NCI-H446 treated with DMSO at 0.1 percent for 48 hours (cell line): ENCODE measurements around the gene SRMS.
A peak's percentile ranks its signal among the peaks of the same experiment; 100 is the strongest.

Source experiments
- DNase-seq: peaks from one replicate; lab custom pipeline; 2025; lab: John Stamatoyannopoulos, UW

SRMS gene

DNA sequence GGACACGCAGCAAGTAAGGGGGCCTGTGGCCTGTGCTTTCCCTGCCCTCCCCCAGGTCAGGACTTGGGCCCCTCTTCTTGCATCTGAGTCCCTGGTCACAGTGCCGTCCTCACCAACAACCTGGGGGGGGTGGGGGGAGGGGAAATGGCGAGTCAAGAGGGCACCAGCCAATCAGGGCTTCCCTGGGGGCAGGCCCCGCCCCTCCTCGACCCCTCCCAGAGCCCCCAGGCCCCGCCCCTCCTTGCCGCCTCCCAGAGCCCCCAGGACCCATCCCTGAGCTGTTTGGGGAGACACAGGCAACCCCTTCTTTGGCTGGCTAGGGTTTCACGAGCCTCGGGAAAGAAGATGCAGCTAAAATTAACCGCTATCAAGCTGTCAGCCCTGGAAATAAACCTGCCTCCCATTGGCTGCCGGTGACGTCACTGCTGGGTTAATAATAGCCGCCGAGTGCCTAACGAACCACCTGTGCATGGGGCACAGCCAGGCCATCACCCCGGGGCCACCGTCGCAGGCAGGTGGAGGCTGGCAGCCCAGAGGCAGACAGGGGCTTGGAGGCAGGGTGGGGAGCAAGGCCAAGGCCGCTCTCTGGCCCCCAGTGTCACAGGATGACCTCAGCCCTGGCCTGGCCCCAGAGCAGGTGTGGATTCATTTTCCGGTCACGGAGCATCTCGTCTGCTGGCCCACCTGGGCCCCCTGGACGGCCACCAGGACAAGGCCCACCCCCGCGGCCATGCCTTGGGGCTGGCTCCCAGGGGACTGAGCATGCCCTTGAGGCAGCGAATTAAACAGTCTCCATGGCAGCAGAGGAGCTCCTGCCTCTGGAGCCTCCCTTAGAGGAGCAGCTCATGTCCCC is 45.5 kb downstream of the SRMS start:
- DNase-seq, result peak; percentile 15

DNA sequence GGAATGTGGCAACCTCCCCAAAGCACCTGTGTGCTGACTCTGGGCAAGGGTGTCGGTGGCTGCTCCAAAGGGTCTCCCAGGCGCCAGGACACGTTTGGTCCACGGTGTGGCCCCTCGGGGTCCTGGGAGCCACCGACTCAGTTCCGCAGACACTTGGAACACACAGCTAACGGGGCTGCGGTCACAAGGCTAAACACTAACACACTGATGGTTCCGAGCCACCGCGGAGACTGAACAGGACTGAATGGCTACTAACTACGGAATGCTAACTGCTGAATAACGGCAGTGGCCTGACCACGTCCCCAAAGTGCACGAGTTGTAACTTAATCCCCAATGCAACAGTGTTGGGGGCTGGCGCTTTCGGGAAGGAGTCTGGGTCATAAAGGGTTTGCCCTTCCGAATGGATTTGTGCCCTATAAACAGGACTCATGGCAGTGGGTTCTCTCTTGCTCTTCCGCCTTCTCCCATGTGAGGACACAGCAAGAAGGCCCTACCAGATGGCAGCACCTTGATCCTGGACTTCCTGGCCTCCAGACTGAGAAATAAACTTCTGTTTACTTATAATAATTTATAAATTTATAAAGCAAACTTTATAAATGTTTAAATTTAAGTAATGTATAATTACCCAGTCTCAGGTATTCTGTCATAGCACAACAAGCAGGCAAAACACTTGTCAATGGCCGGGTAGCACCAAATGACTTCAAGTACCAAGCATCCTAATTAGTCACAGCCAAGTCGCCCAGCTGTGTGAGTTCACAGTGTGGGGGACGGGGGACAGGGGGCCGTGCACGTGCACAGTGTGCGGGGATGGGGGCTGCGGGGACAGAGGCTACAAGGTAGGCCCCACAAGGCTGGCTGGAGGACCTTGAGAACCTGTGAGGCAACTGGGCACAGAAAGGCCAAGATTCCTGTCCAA is 46.4 kb downstream of the SRMS start:
- no peak for DNase-seq

DNA sequence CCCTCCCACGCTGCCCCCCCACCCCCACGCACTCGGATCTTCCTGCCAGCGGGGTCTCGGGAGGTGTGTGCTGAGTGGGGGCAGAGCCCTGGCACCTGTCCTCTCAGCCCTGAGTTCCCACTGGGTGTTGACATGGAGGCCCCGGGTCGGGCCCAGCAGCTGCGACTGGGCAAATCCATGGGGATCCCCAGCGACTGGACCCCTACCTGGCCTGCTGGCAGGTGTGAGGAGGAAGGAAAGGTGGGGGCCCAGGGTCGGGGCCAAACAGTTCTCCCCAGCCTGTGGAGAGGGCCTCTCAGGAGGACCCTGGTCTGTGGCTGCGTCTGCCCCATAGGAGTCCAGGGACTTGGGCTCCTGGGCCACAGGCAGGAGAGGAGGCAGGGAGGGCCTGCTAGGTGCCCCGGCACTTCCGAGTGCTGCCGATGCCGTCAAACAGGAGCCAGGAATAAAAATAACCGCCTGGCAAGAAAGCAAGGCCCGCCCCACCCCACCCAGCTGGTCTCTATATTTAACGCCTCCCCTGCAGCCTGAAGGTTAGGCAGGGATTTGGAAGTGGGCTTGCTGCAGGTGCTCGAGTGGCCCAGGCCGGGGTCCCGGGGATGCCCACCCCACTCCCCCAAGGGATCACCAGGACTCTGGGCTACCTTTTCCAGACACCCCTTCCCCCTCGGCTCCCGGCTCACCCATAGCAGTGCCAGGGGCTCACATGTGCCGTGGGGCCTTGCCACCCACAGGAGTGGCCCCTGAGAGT is 47.2 kb downstream of the SRMS start:
- no peak for DNase-seq

DNA sequence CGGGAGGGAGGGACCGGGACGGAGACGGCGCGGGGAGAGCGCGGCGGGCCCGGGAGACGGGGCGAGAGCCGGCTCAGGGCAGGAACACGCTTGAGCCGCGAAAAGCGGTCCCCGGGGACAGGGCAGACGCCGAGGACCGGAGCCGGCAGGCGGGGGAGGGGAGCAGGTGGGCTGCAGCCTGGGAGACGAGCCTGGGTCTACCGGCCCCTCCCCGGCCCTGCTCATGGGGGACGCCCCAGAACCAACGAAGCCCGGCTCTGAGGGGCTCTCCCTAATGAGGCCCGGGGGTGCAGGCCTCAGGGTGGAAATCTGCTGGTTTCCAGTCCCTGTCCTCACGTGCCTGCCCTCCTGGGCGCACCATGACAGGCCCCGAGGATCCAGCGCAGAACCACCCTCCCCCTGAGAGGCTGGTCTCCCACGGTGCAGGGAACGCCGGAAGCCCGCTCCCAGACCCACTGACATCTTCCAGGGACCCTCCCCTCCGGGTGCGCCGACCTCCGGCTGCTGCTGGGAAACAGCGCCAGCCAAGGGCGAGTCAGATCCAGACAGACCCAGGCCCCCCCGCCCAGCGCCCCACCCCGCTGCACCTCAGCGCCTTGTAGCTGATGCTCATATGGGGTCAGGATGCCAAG is 48.1 kb downstream of the SRMS start:
- no peak for DNase-seq

DNA sequence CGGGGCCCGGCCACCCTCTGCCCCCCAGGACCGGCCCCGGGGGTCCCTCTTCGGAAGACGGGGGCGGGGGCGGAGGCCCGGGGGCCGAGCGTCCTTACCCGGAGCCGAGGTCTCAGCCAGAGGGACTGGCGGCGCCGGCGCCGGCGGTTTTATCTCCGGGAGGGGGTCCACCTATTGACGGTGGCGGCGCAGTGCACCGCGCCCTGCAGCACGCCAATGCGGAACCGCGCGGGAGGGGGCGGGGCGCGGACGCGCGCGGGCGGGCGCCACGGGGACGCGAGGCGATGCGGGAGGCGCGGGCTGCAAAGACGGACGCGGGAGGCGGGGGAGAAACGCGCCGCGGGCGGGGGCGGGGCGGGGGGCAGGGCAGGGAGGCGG is 48.6 kb downstream of the SRMS start, which contains the start of gene EEF1A2:
TSS of gene EEF1A2 (minus strand) at position 124 of the 378 bp plus-strand sequence. CDS start 1,320 bp downstream, outside the sequence.
- no peak for DNase-seq

DNA sequence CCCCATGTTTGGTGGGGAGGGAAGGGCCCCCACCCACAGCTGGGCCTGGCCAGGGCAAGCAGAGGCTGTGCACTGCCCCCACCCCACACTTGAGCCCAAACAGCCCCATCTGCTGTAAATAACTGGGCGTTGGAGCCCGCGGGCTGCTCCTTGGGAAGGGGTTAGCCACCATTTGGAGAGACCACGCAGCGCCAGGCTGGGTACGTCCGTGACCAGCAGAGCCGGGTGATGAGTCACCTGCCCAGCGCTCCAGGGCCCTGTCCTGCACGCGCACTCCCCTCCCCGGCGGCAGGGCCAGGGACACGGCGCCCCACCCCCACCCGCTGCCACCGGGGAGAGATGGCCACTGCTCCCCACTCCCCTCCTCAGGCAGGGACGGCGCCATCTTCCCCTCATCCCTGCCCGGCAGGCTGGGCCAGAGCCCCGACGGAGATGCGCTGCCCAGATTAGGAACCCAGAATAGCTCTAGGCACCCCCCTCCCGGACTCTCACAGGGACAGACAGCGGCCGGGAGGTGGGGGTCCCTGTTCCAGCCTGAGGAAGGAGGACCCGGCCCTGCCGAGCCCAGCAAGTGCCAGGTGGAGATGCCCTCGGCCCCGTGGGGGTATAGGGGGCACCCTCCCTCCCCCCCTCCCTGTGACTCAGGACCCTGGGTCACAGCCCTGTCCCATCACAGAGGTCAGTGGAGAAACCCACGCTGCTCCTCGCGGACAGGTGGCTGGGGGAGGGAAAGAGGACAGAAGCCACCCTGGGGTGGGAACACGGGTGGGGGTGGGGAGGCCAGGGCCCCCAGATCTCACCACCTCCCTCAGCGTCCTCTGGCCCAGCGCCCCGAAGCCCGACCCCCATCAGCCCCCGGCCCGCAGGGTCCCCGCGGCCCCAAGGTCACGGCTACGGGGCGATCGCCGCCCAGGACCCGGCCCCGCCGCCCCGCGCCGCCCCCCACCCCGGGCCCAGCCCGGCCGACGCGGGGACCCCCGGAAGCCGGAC is 49.3 kb downstream of the SRMS start:
- DNase-seq, result no peak

DNA sequence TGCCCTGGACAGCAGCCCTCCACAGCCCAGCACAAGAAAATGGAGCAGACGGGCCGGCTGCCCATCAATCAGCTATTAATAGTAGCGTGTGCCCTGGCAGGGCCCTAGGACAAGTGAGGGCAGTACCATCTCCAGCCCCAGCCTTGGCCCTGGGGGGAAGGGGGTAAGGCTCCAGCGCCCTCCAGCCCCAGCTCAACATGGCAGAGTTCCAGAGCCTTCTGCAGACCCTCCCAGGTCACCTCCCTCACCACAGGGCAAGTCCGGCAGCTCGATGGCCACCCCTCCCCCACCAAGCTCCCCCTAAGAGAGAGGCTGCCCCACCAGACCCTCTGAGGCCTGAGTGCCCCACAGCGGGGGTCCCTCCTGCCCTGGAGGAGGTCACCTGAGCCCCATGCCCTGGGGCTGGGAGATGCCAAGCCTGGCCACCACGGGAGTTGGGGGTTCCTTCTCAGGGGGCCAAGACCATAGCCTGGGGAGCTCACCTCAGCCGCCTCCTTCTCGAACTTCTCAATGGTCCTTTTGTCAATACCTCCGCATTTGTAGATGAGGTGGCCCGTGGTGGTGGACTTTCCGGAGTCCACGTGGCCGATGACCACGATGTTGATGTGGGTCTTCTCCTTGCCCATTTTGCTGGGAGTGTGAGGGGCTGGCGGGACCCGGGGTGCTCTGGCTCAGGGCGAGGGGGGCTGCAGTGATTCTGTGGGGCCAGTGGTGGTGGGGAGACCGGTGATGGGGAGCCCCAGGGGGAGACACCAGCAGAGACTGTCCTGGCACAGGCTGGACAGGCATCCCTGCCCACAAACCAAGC is 50.2 kb downstream of the SRMS start:
- no peak for DNase-seq

DNA sequence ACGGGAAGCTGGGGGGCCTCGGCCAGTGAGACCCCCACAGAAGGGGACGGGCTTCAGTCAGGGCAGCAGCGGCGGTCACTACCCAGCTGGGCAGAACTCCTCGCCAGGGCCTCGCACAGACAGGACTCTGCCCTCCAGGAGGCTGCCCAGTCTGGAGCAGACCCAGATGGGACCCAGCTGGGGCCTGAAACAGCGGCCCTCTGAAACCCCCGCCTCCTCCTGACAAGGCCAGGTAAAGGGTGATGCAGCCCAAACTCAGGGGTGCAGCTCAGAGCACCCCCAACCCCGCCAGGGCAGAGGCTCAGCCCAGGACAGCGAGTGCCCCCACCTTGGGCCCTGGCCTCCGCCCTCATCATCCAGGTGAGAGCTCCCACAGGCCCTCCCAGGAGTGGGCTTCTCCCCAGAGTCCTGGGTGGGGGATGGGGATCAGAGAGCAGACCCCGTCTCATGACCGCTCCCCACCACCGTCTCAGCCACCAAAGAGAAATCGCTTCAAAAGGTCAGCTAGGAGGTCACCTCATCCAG is 50.9 kb downstream of the SRMS start:
- DNase-seq, result no peak

DNA sequence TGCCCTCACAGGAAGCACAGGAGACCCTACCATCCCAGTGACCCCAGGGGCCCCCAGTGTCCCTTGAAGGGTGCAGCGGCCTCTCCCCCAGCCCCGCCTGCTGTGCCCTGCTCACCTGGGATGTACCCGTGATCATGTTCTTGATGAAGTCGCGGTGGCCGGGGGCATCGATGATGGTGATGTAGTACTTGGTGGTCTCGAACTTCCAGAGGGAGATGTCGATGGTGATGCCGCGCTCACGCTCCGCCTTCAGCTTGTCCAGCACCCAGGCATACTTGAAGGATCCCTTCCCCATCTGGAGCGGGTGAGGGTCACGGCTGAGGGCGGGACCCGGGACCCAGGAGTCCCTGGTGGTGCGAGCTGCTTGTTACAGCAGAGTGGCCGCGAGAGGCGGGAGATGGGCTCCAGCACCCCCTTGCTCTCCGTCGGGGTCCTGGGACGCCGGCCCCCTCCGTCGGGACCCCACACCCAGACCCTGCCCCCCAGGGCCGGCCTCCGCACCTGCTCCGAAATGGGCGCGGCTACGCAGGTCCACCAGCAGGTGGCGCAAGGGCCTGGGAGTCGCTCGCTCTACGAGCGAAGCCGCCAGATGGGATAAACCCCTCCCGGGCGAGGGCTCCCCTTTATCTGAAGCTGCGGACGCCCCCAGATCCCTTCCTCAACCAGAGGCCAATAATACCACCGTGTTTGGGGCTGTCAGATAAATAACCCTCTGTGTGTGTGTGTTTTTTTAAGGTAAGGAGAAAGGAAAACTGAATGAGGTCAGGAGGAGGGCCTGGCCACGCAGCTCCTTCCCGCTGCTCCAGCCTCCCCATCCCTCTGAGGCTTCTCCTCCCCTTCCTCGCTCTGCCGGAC is 51.6 kb downstream of the SRMS start:
- DNase-seq, result no peak

DNA sequence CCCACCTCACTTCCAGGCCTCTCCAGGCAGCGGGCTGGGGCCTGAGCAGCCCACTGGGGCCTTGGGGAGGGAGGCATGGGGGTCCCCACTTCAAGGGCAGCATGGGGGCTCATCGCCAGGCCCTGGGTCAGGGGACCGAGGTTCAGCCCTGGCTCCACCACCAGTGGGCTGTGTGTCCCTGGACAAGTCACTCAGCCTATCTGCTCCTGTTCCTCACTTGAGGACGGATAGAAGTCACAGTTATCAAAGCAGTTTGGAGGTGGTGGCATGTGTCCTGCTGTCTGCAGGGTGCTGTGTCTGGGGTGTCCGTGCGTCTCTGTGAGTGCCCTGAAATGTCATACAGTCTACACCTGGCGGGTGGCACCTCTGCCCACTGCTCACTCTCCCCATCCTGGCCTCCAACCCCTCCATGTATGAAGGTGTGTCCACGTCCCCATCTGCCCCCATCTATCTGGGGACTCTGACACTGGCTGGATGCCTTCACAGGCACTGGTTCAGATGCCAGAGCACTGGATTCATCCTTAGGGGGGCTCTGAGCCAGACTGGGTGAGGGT is 52.3 kb downstream of the SRMS start:
- DNase-seq, result no peak

DNA sequence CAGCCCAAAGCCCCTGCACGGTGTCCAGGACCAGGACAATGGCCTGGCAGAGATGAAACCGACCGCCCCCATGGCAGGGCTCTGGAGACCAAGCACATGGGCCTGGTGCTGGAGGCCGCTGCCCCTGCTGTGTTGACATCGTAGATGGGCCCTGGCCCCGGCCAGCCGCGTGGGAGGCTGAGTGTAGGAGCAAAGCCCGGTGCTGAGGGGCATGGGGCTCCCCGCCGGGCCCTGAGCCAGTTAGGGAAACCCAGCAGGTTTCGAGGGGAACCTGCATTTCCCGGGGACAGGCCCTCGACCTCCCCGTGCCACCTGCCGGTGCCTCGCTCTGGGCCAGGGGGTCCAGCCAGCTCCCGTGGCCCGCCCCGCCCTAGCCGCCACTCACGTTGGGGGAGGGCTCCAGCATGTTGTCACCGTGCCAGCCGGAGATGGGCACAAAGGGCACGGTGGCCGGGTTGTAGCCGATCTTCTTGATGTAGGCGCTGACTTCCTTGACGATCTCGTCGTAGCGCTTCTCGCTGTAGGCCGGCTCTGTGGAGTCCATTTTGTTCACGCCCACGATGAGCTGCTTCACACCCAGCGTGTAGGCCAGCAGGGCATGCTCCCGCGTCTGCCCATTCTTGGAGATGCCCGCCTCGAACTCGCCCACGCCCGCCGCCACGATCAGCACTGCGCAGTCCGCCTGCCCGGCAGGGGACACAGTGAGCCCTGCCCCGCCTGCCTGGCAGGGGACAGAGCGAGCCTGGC is 53.0 kb downstream of the SRMS start:
- no peak for DNase-seq

DNA sequence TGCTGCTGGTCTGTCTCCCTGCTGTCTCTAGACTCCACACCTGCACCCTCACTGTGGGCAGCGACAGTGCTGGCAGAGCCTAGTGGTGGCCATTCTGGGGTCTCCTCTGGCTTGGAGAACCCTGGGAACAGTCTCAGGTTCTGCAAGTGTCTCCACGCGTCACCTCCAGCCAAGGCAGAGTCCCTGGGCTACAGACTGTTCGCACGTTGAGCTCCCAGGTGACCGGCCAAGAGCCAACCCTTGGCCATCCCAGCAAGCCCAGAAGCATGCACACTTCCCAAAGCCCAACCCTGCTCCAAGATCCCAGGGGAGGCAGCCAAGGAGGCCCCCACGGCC is 53.5 kb downstream of the SRMS start:
- DNase-seq, result no peak

DNA sequence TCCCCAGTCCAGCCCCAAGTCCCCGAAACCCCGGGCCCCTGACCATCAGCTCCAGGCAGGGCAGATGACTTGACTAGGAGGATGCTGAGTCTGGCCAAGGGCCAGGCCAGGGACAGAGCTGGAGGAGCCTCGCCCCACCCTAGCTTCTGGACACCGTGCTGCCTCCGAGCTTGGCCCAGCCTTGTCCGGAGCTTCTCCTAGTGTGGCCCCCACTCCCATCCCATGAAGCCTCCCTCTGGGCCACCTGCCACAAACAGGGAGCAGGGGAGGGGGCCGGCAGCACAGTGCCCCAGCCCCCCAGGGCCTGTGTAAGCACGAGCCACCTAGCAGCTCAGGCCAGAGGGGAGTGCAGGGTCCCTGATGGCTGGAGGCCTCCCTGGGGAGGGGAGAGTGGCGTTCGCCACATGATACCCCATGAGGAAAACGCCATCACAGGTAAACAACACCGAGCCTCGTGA is 54.0 kb downstream of the SRMS start:
- DNase-seq, result no peak

DNA sequence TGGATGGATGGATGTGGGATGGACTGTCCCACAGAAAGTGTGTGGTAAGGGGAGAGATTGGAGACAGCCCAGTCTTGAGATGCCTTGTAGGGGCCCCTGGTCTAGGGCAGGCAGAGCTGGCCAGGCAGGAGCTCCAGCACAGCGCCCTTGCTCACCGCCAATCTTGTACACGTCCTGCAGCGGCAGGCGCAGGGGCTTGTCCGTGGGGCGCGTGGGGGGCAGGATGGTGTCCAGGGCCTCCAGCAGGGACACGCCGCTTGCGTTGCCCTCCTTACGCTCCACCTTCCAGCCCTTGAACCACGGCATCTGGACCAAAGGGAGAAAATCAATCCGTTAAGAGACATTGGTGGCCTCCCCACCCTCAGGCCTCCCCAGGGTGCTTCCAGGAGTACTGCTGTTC is 54.6 kb downstream of the SRMS start:
- no peak for DNase-seq

DNA sequence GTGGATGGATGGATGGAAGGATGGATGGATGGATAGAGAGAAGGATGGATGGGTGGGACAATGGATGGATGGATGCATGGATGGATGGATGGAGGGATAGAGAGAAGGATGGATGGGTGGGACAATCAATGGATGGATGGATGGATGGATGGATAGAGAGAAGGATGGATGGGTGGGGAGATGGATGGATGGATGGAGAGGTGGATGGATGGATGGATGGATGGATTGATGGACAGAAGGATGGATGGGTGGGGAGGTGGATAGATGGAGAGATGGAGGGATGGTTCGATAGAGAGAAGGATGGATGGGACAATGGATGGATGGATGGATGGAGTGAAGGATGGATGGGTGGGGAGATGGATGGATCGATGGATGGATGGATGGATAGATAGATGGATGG is 55.0 kb downstream of the SRMS start:
- DNase-seq, result no peak

DNA sequence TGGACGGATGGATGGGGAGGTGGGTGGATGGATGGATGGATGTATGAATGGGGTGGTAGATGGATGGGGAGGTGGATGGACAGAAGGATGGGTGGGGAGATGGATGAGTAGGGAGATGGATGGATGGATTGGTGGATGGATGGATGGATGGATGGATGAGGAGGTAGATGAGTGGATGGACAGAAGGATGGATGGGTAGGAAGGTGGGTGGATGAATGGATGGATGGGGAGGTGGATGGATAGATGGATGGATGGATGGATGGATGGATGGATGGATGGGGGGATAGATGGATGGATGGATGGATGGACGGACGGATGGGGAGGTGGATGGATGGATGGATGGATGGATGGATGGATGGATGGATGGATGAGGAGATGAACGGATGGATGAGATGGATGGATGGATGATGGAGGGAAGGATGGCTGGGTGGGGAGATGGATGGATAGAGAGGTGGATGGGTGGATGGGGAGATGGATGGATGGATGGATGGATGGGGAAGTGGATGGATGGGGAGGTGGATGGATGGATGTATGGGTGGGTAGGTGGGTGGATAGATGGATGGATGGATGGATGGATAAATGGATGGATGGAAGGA is 55.8 kb downstream of the SRMS start:
- no peak for DNase-seq

DNA sequence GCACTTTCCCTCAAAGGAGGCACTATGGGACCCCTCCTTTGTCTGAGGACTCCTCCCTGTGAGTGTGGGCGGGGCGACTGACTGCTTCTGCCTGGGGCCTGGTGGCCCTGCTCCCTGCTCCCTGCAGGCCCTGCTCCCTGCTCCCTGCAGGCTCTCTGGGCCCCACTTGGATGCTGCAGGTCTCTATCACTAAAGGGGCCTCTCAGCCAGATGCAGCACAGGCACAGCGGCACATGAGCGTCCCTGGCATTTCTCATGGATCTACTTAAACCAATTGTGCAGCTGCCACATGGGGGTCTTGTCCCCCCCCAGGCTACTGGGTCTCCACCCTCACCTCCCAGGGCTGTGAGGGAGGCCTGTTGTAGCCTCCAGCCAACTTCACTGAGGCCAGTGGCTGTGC is 56.5 kb downstream of the SRMS start:
- DNase-seq, result no peak
